ENCODE measurements around the gene ZFP90.

ZFP90 gene

DNA sequence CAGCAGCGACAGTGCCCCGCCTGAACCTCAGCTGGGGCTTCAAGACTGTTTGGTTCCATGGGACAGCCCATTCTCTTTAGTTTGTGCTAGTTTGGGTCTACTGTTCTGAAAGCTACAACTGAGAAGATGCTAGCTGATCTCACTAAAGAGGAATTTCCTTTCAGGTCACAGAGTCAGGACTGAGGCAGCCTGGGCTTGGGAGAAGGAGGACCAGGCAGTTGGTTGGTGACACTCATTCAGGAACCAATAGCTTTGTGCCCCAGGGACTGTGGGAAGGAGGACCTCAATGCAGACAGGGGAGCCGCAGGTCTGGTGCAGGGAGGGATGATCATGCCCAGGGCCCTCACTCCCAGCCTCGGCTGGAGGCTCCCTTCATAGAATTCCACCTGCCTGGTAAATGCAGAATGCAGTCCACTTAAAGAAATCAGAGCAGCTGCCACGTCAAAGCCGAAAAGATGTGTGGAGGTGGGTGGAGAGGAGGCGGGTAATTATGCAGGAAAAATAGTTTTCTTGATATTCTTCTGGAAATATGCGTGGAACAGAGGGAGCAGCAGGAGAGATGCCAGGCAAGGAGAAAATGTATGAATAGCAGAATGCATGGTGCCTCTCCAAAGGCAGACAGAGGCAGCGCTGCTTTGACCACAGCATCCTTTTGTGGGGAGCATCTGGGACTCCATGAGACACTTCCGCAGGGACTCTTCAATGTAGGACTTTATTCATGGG lies 32.6 kb upstream of the ZFP90 start:
- H2AFZ ChIP-seq (ENCODE audit: low read depth, low read length): no peak overlapping the region
- no peaks in the 10 kb centered on the region for H3K9me3 ChIP-seq (ENCODE audit: low read length)
- H3K36me3 ChIP-seq (ENCODE audit: insufficient read depth, low read length): no peaks in the 10 kb centered on the region
- no peak overlapping the region for H3K4me3 ChIP-seq (ENCODE audit: low read length)
- H3K4me1 ChIP-seq (ENCODE audit: insufficient read depth, low read length): no peaks in the 10 kb centered on the region
- H3K27me3 ChIP-seq (ENCODE audit: insufficient read depth, low read length): peaks cover 9% of the 10 kb centered on the region

DNA sequence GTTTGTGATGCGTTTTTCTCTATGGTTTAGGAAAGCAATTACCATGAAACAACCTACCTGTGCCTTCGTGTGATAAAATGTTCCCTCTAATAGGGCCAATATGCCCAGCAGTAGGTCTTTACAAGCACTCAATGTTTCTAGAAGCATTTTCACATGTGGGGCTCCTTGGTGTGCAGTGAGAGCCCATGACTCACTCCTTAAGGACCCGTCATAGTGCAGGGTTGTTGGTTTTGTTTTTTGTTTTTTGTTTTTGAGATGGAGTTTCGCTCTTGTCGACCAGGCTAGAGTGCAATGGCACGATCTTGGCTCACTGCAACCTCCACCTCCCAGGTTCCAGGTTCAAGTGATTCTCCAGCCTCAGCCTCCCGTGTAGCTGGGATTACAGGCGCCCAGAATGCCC lies 31.1 kb upstream of the ZFP90 start:
- H3K9me3 ChIP-seq (ENCODE audit: low read length): no peaks in the 10 kb centered on the region
- no peak overlapping the region for H2AFZ ChIP-seq (ENCODE audit: low read depth, low read length)
- H3K36me3 ChIP-seq (ENCODE audit: insufficient read depth, low read length): no peaks in the 10 kb centered on the region
- no peak overlapping the region for H3K4me3 ChIP-seq (ENCODE audit: low read length)
- peaks cover 2% of the 10 kb centered on the region for H3K4me1 ChIP-seq (ENCODE audit: insufficient read depth, low read length)
- H3K27me3 ChIP-seq (ENCODE audit: insufficient read depth, low read length): peaks cover 9% of the 10 kb centered on the region

DNA sequence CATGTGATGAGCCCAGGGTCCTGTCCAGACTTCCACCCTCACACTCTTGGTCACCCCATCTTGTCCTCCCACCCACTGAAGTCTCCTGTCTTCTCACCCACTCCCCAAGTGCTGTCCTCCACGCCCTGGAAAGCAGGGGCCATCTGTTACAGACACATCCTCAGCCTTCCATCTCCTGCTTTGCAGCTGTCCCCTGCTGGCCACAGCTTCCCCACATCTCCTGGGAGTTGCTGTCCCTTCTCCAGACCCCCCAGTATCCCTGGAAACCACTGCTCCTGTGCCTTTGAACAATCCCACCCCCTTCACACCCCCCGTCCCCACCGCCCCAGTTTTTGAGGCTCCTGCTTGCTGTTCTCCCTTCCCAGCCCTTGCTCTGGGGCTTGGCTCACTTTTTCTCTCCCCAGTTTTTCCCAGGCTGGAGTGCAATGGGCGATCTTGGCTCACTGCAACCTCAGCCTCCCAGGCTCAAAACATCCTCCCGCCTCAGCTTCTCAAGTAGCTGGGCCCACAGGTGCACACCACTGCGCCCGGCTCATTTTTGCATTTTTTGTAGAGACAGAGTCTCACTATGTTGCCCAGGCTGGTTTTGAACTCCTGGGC lies 30.4 kb upstream of the ZFP90 start:
- peaks cover 9% of the 10 kb centered on the region for H3K27me3 ChIP-seq (ENCODE audit: insufficient read depth, low read length)
- no peaks in the 10 kb centered on the region for H3K9me3 ChIP-seq (ENCODE audit: low read length)
- peaks cover 2% of the 10 kb centered on the region for H3K4me1 ChIP-seq (ENCODE audit: insufficient read depth, low read length)
- no peak overlapping the region for H2AFZ ChIP-seq (ENCODE audit: low read depth, low read length)
- H3K4me3 ChIP-seq (ENCODE audit: low read length): no peak overlapping the region
- H3K36me3 ChIP-seq (ENCODE audit: insufficient read depth, low read length): no peaks in the 10 kb centered on the region

DNA sequence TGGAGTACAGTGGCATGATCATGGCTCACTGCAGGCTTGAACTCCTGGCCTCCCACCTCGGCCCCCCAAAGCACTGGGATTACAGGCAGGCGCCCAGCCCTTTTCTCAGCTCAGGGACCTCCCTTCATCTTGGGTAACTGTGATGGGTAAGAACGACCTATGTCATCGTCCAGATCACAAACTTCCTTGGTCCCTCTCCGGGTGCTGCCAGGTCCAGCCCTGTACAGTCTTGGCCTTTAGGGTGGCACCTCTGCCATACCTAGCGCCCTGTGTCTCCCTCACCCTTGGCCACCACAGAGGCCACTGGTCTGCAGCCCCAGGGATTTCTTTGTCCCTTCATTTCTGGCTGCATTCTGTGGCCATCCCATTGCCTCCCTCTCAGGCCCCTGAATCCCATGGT lies 29.7 kb upstream of the ZFP90 start:
- no peaks in the 10 kb centered on the region for H3K9me3 ChIP-seq (ENCODE audit: low read length)
- peaks cover 2% of the 10 kb centered on the region for H3K4me1 ChIP-seq (ENCODE audit: insufficient read depth, low read length)
- H3K27me3 ChIP-seq (ENCODE audit: insufficient read depth, low read length): peaks cover 9% of the 10 kb centered on the region
- H3K36me3 ChIP-seq (ENCODE audit: insufficient read depth, low read length): no peaks in the 10 kb centered on the region
- H2AFZ ChIP-seq (ENCODE audit: low read depth, low read length): no peak overlapping the region
- H3K4me3 ChIP-seq (ENCODE audit: low read length): no peak overlapping the region

DNA sequence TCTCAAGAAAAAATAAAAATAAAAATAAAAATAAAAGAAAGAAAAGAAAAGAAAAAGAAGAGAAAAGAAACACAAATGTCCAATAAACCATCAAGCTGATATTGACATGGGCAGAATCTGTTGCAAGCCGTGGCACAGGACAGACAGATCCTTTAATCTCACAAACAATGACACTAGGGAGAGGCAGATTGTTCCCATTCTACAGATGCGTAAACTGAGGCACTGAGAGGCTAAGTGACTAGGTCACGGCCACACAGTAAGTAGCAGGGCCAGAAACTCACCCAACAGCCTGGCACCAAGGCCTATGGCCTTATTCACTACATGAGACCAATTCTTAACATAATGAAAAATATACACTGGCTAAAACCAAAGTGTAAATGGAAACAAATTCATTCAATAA lies 28.3 kb upstream of the ZFP90 start:
- Histone ChIP-seq H3K4me3 (ENCODE audit: low read length) (no peak overlapping the region), H3K4me1 (ENCODE audit: insufficient read depth, low read length) (peaks cover 2% of the 10 kb centered on the region), H2AFZ (ENCODE audit: low read depth, low read length) (no peak overlapping the region), H3K36me3 (ENCODE audit: insufficient read depth, low read length) (no peaks in the 10 kb centered on the region), H3K9me3 (ENCODE audit: low read length) (no peaks in the 10 kb centered on the region), H3K27me3 (ENCODE audit: insufficient read depth, low read length) (peaks cover 11% of the 10 kb centered on the region)

DNA sequence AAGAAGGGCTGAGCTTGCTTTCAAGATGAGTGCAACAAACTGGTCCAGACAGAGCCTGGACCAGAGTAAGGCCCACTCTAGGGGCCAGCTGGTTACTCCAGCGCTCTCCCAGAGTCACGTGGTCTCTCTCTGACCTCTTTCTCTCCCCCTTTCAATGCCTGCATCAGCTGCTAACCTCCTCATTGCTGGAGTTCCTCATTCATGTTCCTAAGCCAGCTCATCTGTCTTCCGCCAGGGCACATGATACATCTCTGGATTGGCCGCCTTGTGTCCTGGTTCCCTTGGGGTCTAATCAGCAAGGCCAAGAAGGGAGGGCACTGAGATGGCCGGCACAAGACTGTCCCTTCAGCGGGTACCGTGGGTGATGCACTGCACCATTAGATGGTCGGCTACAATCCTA lies 26.9 kb upstream of the ZFP90 start:
- Histone ChIP-seq H3K9me3 (ENCODE audit: low read length) (no peaks in the 10 kb centered on the region), H3K36me3 (ENCODE audit: insufficient read depth, low read length) (no peaks in the 10 kb centered on the region), H3K4me1 (ENCODE audit: insufficient read depth, low read length) (peaks cover 2% of the 10 kb centered on the region), H3K27me3 (ENCODE audit: insufficient read depth, low read length) (peaks cover 12% of the 10 kb centered on the region), H2AFZ (ENCODE audit: low read depth, low read length) (no peak overlapping the region), H3K4me3 (ENCODE audit: low read length) (no peak overlapping the region)

DNA sequence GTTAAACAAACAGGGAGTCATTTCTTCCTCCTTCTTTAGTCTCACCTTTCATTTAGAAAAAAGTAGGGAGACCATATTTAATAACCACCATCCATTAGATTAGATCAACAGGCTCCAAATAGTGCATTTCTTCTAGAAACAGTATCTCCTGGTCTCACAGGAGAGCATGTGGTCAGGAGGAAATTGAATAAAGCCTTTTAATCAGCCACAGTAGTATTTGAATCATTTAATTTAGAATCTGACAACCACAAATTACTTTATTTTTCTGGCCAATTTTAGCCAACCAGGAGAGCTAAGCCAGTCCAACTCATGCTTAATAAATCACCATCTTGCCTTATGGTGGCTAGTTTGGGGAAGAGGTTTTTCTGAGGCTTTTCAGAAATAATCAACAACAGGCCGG lies 26.3 kb upstream of the ZFP90 start:
- Histone ChIP-seq H2AFZ (ENCODE audit: low read depth, low read length) (no peak overlapping the region), H3K27me3 (ENCODE audit: insufficient read depth, low read length) (peaks cover 15% of the 10 kb centered on the region), H3K36me3 (ENCODE audit: insufficient read depth, low read length) (no peaks in the 10 kb centered on the region), H3K4me1 (ENCODE audit: insufficient read depth, low read length) (peaks cover 2% of the 10 kb centered on the region), H3K9me3 (ENCODE audit: low read length) (no peaks in the 10 kb centered on the region), H3K4me3 (ENCODE audit: low read length) (no peak overlapping the region)

DNA sequence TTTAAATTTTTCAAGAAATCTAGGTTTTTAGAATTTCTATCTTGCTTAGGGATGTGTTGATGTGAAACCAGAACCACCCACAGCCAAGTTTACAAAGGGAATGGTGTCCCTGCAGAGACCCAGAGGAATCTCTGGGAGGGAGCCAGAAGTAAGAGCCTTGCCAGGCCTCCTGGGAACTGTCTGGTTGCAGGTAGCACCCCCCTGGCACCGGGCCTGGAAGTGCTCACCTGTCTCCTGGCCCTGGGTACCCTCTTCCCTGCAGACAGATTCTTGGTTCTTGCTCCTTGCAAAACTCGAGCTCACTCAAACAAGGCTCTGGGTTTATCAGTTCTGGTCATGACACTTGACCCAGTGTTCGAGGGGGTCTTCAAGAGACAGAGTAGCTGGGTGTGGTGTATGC lies 24.6 kb upstream of the ZFP90 start:
- H3K9me3 ChIP-seq (ENCODE audit: low read length): no peaks in the 10 kb centered on the region
- no peaks in the 10 kb centered on the region for H3K36me3 ChIP-seq (ENCODE audit: insufficient read depth, low read length)
- H3K4me1 ChIP-seq (ENCODE audit: insufficient read depth, low read length): peaks cover 2% of the 10 kb centered on the region
- H2AFZ ChIP-seq (ENCODE audit: low read depth, low read length): no peak overlapping the region
- H3K4me3 ChIP-seq (ENCODE audit: low read length): no peak overlapping the region
- peaks cover 10% of the 10 kb centered on the region for H3K27me3 ChIP-seq (ENCODE audit: insufficient read depth, low read length)

DNA sequence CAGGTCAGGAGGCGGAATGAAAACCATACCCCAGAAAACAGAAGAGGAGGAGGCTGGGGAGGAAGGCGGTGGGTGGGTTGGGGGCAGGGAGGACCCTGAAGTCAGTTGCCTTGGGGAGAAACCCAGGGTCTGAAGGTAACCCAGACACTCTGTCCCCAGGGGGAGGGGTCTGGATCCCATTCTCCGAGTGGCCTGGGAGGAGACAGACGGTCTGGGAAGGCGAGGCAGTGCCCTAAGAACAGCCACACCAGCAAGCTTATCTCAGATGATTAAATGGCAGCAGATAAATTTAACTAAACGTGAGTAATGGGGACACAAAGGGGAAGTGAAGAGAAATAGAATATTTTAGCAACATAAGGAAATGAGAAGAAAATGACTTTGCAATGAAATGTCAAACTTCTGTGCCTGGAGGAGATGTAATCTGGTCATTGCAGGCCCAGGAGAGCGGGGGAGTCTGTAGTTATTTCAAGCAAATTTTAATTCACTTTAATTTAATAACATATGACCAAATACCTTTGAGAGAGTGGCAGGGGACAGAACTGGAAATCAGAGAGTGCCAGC lies 21.4 kb upstream of the ZFP90 start:
- H3K36me3 ChIP-seq (ENCODE audit: insufficient read depth, low read length): no peaks in the 10 kb centered on the region

DNA sequence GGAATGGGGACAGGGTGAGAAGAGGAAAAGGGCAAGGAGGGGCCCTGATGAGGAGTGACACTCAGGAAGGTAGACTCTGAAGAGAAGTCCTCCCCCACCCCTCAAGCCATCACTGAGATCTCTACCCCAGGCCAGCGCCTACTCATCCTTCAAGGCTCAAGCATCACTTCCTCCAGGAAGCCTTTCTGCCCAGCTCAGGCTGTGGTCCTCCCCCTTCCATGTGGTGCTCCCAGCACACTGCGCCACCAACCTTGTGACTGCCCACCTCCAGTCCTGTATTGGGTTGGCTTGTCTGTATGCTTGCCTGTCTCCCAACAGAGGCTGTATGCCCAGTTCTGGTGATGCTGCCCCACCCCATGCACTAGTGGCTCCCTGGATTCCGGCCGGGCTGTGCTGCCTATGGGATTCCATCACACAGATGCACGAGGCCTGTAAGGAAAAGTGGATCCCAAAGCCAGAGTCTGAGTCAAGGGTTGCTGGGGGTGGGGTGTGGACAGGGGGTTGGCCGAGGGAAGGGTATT lies 19.8 kb upstream of the ZFP90 start:
- peaks cover 3% of the 10 kb centered on the region for H3K4me1 ChIP-seq (ENCODE audit: insufficient read depth, low read length)
- no peaks in the 10 kb centered on the region for H3K36me3 ChIP-seq (ENCODE audit: insufficient read depth, low read length)
- H2AFZ ChIP-seq (ENCODE audit: low read depth, low read length): no peak overlapping the region
- no peaks in the 10 kb centered on the region for H3K9me3 ChIP-seq (ENCODE audit: low read length)
- peaks cover 5% of the 10 kb centered on the region for H3K27me3 ChIP-seq (ENCODE audit: insufficient read depth, low read length)
- H3K4me3 ChIP-seq (ENCODE audit: low read length): no peak overlapping the region

More for the DNA sequence above, 21.4 kb upstream of the ZFP90 start:
- Histone ChIP-seq H3K4me3 (ENCODE audit: low read length) (no peak overlapping the region), H3K27me3 (ENCODE audit: insufficient read depth, low read length) (peaks cover 5% of the 10 kb centered on the region), H3K4me1 (ENCODE audit: insufficient read depth, low read length) (peaks cover 3% of the 10 kb centered on the region), H2AFZ (ENCODE audit: low read depth, low read length) (no peak overlapping the region), H3K9me3 (ENCODE audit: low read length) (no peaks in the 10 kb centered on the region)

DNA sequence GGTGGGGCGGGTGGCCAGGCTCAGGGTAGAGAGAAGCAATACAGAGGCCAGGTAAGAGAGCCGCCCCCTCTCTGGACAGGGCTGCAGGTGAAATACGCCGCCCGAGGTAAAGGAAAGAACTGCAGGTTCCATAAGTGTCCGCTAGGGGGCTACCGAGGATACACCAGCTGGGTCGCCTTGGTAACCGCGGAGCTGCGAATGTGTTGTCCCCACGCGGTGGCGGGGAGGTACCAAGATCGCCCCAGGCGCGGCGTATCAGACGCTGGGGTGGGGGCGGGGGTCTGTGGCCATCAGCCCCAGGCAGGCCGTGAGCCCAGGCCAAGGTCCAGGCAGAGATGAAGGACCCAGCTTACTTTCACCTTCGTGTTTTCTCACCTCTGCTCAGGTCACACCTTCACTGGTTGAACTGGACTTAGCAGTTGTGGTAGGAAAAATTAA lies 18.4 kb upstream of the ZFP90 start:
- Histone ChIP-seq H3K9me3 (ENCODE audit: low read length) (no peaks in the 10 kb centered on the region), H3K4me3 (ENCODE audit: low read length) (no peak overlapping the region), H3K27me3 (ENCODE audit: insufficient read depth, low read length) (peaks cover 5% of the 10 kb centered on the region), H2AFZ (ENCODE audit: low read depth, low read length) (no peak overlapping the region), H3K4me1 (ENCODE audit: insufficient read depth, low read length) (peaks cover 3% of the 10 kb centered on the region), H3K36me3 (ENCODE audit: insufficient read depth, low read length) (no peaks in the 10 kb centered on the region)

DNA sequence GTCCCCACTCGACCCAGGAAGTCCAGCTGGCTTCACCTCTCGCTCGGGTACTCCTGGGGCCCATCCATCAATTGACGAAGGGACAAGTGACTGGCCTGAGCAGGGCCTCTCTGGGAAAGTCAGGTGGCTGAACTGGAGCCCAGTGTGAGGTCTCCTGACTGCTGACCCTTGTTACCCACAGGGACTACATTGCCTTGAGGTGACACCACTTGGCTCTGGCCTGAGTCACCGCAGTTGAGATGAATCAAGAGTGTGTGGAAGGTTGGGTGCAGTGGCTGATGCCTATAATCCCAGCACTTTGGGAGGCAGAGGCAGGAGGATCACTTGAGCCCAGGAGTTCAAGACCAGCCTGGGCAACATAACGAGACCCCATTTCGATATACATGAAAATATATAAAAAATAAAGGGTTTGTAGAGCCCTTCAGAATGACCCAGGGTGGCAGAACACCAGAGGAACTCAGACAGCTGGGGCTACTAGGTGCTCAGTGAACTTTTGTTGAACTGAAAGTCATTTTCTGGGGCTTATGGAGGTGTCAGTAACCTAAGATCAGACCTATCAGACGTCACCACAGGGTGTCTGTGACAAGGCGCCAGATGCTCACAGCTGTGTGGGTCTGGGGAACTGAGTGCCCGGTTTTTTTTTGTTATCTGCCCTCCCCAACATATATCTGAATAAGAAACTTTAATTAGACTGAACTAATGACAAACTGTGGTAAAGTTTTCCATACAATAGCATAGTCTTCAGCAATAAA lies 14.8 kb upstream of the ZFP90 start:
- Histone ChIP-seq H3K4me3 (ENCODE audit: low read length) (no peak overlapping the region), H3K36me3 (ENCODE audit: insufficient read depth, low read length) (no peaks in the 10 kb centered on the region), H3K27me3 (ENCODE audit: insufficient read depth, low read length) (no peaks in the 10 kb centered on the region), H3K4me1 (ENCODE audit: insufficient read depth, low read length) (peaks cover 3% of the 10 kb centered on the region), H2AFZ (ENCODE audit: low read depth, low read length) (no peak overlapping the region), H3K9me3 (ENCODE audit: low read length) (no peaks in the 10 kb centered on the region)
